H1 (cell line): ENCODE measurements around the gene SMPDL3B. TPM values are rescaled to one million over a fixed set of nuclear protein-coding genes. Genes with fewer than 3 reads are reported as not detected.

Experiments
- CTCF ChIA-PET: fragments of 300-600 bp; sonication (Branson Sonifier 250); formaldehyde crosslinking; loops from one replicate; lab custom pipeline; 2021; ENCODE audit not compliant: partially characterized antibody; lab: Charles Lee
- POLR2A ChIA-PET: fragments of 300-600 bp; sonication (Branson Sonifier 250); formaldehyde crosslinking; loops from one replicate; lab custom pipeline; 2021; ENCODE audit warnings: inconsistent platforms; ENCODE audit not compliant: partially characterized antibody; lab: Charles Lee
- DNase-seq, 2 experiments: peaks; one replicate each; pipeline versions ENCODE4 v3.0.0 to v3.0.0-alpha.2; 2010 to 2022; ENCODE audit warnings: low spot score in 2 of 2, low read depth in 1 of 2, mixed read lengths in 1 of 2
- FAIRE-seq: peaks from 2 replicates; lab custom pipeline; 2011; peaks lifted over from hg19 to GRCh38; lab: Jason Lieb, UNC
- H2AFZ ChIP-seq: 2 replicates; pipeline ENCODE4 v1.8.1; 2012; ENCODE audit warnings: low read length, inconsistent platforms
- H2AK5ac ChIP-seq: 2 replicates; pipeline ENCODE4 v1.6.1; 2013; ENCODE audit warnings: low read depth, low read length
- H2BK120ac ChIP-seq: replicated peaks from 2 replicates; pipeline ENCODE3; 2013; ENCODE audit warnings: low read depth, low read length, inconsistent platforms
- H2BK12ac ChIP-seq: 2 replicates; pipeline ENCODE4 v1.6.1; 2013; ENCODE audit warnings: low read depth, low read length
- H2BK15ac ChIP-seq: 2 replicates; pipeline ENCODE4 v1.6.1; 2013; ENCODE audit warnings: low read length
- H2BK20ac ChIP-seq: 2 replicates; pipeline ENCODE4 v1.6.1; 2013; ENCODE audit warnings: low read length
- H2BK5ac ChIP-seq: 2 replicates; pipeline ENCODE4 v1.6.1; 2013; ENCODE audit warnings: low read depth, low read length
- H3K14ac ChIP-seq: 2 replicates; pipeline ENCODE4 v1.6.1; 2013; ENCODE audit warnings: inconsistent platforms; ENCODE audit not compliant: insufficient read length
- H3K18ac ChIP-seq: 2 replicates; pipeline ENCODE4 v1.6.1; 2013; ENCODE audit warnings: low read length; ENCODE audit errors: extremely low read depth
- H3K23ac ChIP-seq: 2 replicates; pipeline ENCODE4 v1.6.1; 2013; ENCODE audit warnings: inconsistent platforms; ENCODE audit not compliant: insufficient read length
- H3K23me2 ChIP-seq: 2 replicates; pipeline ENCODE4 v1.6.1; 2013; ENCODE audit warnings: low read depth, low read length
- H3K27ac ChIP-seq: 2 replicates; pipeline ENCODE4 v1.6.1; 2011; ENCODE audit warnings: low read depth, low read length, inconsistent platforms
- H3K27me3 ChIP-seq, 4 experiments: replicated peaks in 1 of 4; 1 replicate in 1 of 4; 2 replicates in 3 of 4; pipeline versions ENCODE4 v1.6.1 to v1.8.1; 2011 to 2013; ENCODE audit warnings: low read length in 3 of 4, mild to moderate bottlenecking in 3 of 4, inconsistent platforms in 2 of 4, mixed read lengths in 2 of 4, moderate library complexity in 1 of 4; ENCODE audit not compliant: control insufficient read depth in 3 of 4, insufficient read depth in 3 of 4; ENCODE audit errors: extremely low read depth in 1 of 4
- H3K36me3 ChIP-seq, 4 experiments: 2 replicates each; pipeline versions ENCODE4 v1.6.1 to v1.8.1; 2011 to 2013; ENCODE audit warnings: mild to moderate bottlenecking in 4 of 4, low read length in 3 of 4, moderate library complexity in 2 of 4, control low read depth in 1 of 4, inconsistent platforms in 1 of 4; ENCODE audit not compliant: insufficient read depth in 4 of 4, control insufficient read depth in 2 of 4
- H3K4ac ChIP-seq: replicated peaks from 2 replicates; pipeline ENCODE3; 2013; ENCODE audit warnings: low read length, low read depth, mixed read lengths, inconsistent platforms; ENCODE audit not compliant: insufficient read length
- H3K4me1 ChIP-seq, 4 experiments: replicated peaks in 1 of 4; 1 replicate in 1 of 4; 2 replicates in 3 of 4; pipeline versions ENCODE4 v1.6.1 to v1.8.1; 2011 to 2013; ENCODE audit warnings: low read length in 3 of 4, inconsistent platforms in 2 of 4, mixed read lengths in 1 of 4; ENCODE audit not compliant: insufficient read depth in 4 of 4, control insufficient read depth in 3 of 4
- H3K4me2 ChIP-seq, 2 experiments: 2 replicates each; pipeline versions ENCODE4 v1.6.1 to v1.8.1; 2011 to 2013; ENCODE audit warnings: low read depth in 2 of 2, low read length in 2 of 2, control low read depth in 1 of 2, inconsistent platforms in 1 of 2, mild to moderate bottlenecking in 1 of 2; ENCODE audit not compliant: insufficient read depth in 1 of 2
- H3K4me3 ChIP-seq, 4 experiments: fragments of 200-600, 300-600 bp in 1 of 4; sonication (generic), shearing (Covaris generic), sonication (Bioruptor Twin) in 1 of 4; 2 replicates each; pipeline versions ENCODE4 v1.5.1 to v1.8.1; 2011 to 2016; ENCODE audit warnings: low read length in 4 of 4, low read depth in 3 of 4, control low read depth in 2 of 4, inconsistent platforms in 2 of 4, mild to moderate bottlenecking in 2 of 4, mixed read lengths in 1 of 4, moderate library complexity in 1 of 4; ENCODE audit not compliant: insufficient read depth in 2 of 4; ENCODE audit errors: extremely low read depth in 1 of 4
- H3K56ac ChIP-seq: replicated peaks from 2 replicates; pipeline ENCODE3; 2013; ENCODE audit warnings: low read depth, mild to moderate bottlenecking, mixed read lengths, low read length, inconsistent platforms; ENCODE audit not compliant: insufficient read length
- H3K79me1 ChIP-seq: 2 replicates; pipeline ENCODE4 v1.6.1; 2013; ENCODE audit warnings: low read depth, low read length, control low read depth
- H3K79me2 ChIP-seq, 2 experiments: 2 replicates each; pipeline versions ENCODE4 v1.6.1 to v1.8.1; 2012 to 2013; ENCODE audit warnings: low read length in 2 of 2, mild to moderate bottlenecking in 2 of 2, inconsistent platforms in 1 of 2; ENCODE audit not compliant: insufficient read depth in 2 of 2, control insufficient read depth in 1 of 2
- H3K9ac ChIP-seq, 4 experiments: replicated peaks in 1 of 4; 1 replicate in 1 of 4; 2 replicates in 3 of 4; pipeline versions ENCODE4 v1.6.1 to v1.8.1; 2011 to 2013; ENCODE audit warnings: low read depth in 3 of 4, low read length in 3 of 4, control low read depth in 2 of 4, mild to moderate bottlenecking in 2 of 4, moderate library complexity in 2 of 4, inconsistent platforms in 1 of 4; ENCODE audit errors: extremely low read depth in 1 of 4
- H3K9me3 ChIP-seq, 2 experiments: 2 replicates each; pipeline versions ENCODE4 v1.6.1 to v1.8.1; 2012 to 2013; ENCODE audit warnings: mild to moderate bottlenecking in 2 of 2, moderate library complexity in 2 of 2, control low read depth in 1 of 2, inconsistent platforms in 1 of 2, low read depth in 1 of 2, low read length in 1 of 2, mixed read lengths in 1 of 2; ENCODE audit not compliant: insufficient read depth in 2 of 2
- H4K20me1 ChIP-seq, 2 experiments: replicated peaks in 1 of 2; 2 replicates each; pipeline versions ENCODE3 to v1.8.1; 2011 to 2013; ENCODE audit warnings: inconsistent platforms in 2 of 2, low read length in 2 of 2, mild to moderate bottlenecking in 1 of 2; ENCODE audit not compliant: insufficient read depth in 2 of 2, control insufficient read depth in 1 of 2
- H4K5ac ChIP-seq: 2 replicates; pipeline ENCODE4 v1.6.1; 2013; ENCODE audit warnings: low read length, low read depth, mixed read lengths, inconsistent platforms; ENCODE audit not compliant: insufficient read length
- H4K8ac ChIP-seq: 2 replicates; pipeline ENCODE4 v1.8.0; 2013; ENCODE audit warnings: mild to moderate bottlenecking, moderate library complexity, low read length, inconsistent platforms; ENCODE audit not compliant: insufficient read depth; ENCODE audit errors: extremely low read depth
- H4K91ac ChIP-seq: replicated peaks from 2 replicates; pipeline ENCODE3; 2013; ENCODE audit warnings: low read length, mixed read lengths, inconsistent platforms; ENCODE audit not compliant: insufficient read length
- ASH2L ChIP-seq: fragments of 200-600, 300-600 bp; sonication (generic); IDR thresholded peaks from one replicate; pipeline ENCODE4 v1.7.1; 2017; ENCODE audit warnings: low read length
- CBX8 ChIP-seq: fragments of 300-800, 300-1000 bp; sonication (generic); IDR thresholded peaks from 2 replicates; pipeline ENCODE4 v1.7.1; 2016; ENCODE audit warnings: low read depth, low read length, borderline replicate concordance
- CTBP2 ChIP-seq: IDR thresholded peaks from 2 replicates; pipeline ENCODE4 v1.7.0; 2011; ENCODE audit warnings: borderline replicate concordance, mild to moderate bottlenecking, moderate library complexity, mixed read lengths, low read length; ENCODE audit not compliant: insufficient read depth, insufficient read length
- EZH2 ChIP-seq: fragments of 200-600 bp; sonication (generic); IDR thresholded peaks from 2 replicates; pipeline ENCODE4 v1.7.1; 2012; ENCODE audit warnings: low read depth, mild to moderate bottlenecking, moderate library complexity, low read length, inconsistent platforms; ENCODE audit not compliant: severe bottlenecking
- GABPA ChIP-seq: IDR thresholded peaks from 2 replicates; pipeline ENCODE4 v1.6.1; 2011; ENCODE audit warnings: mild to moderate bottlenecking, low read length, moderate library complexity, borderline replicate concordance; ENCODE audit not compliant: insufficient read depth
- JUN ChIP-seq: IDR thresholded peaks from 2 replicates; pipeline ENCODE4 v1.6.1; 2011; ENCODE audit warnings: low read depth, mild to moderate bottlenecking, improper control_type of control experiment, low read length
- POLR2A ChIP-seq, 2 experiments: IDR thresholded peaks; 1 replicate in 1 of 2; 2 replicates in 1 of 2; pipeline ENCODE4 v1.6.1; 2011; ENCODE audit warnings: low read depth in 2 of 2, low read length in 2 of 2, mild to moderate bottlenecking in 2 of 2; ENCODE audit errors: control extremely low read depth in 1 of 2
- POLR2AphosphoS5 ChIP-seq: IDR thresholded peaks from 2 replicates; pipeline ENCODE4 v1.6.1; 2011; ENCODE audit warnings: low read depth, low read length
- RNF2 ChIP-seq: fragments of 200-900, 300-1000 bp; sonication (generic); IDR thresholded peaks from 2 replicates; pipeline ENCODE4 v1.7.1; 2016; ENCODE audit warnings: borderline replicate concordance, low read depth, mild to moderate bottlenecking, antibody characterized with exemption, low read length; ENCODE audit not compliant: poor library complexity, severe bottlenecking; ENCODE audit errors: missing control alignments
- SIX5 ChIP-seq: IDR thresholded peaks from 2 replicates; pipeline ENCODE4 v1.6.1; 2011; ENCODE audit warnings: mild to moderate bottlenecking, low read depth, low read length
- SP4 ChIP-seq: IDR thresholded peaks from 2 replicates; pipeline ENCODE4 v1.6.1; 2012; ENCODE audit warnings: low read length, inconsistent platforms
- TAF7 ChIP-seq: optimal IDR thresholded peaks from 2 replicates; pipeline ENCODE3; 2011; ENCODE audit warnings: low read depth, mild to moderate bottlenecking, inconsistent platforms, low read length, moderate library complexity, borderline replicate concordance
- TEAD4 ChIP-seq: IDR thresholded peaks from 2 replicates; pipeline ENCODE4 v1.6.1; 2012; ENCODE audit warnings: low read depth, low read length, inconsistent platforms, mixed read lengths
- WGBS, 2 experiments: shearing (Covaris generic) in 1 of 2; methylation state at CpG; one replicate each; pipeline versions ENCODE4 v1.1.6 to v1.1.7; 2013 to 2015; ENCODE audit warnings: low lambda C conversion rate in 2 of 2, mixed read lengths in 2 of 2, inconsistent platforms in 1 of 2, low coverage in 1 of 2, missing lambda C conversion rate in 1 of 2; ENCODE audit not compliant: insufficient replicate concordance in 2 of 2, insufficient coverage in 1 of 2, insufficient read length in 1 of 2; ENCODE audit errors: extremely low coverage in 1 of 2, missing lambda C conversion rate in 1 of 2; 5-methylcytosine and 5-hydroxymethylcytosine counted together
- polyA plus RNA-seq, 7 experiments: library from polyadenylated mRNA; depleted of rRNA in 3 of 7; stranded (reverse) in 5 of 7; unstranded in 2 of 7; fragments of >200 nt in 5 of 7; fragments of 200-250 nt in 2 of 7; gene quantifications; 1 replicate in 5 of 7; 2 replicates in 1 of 7; 4 replicates in 1 of 7; pipeline versions ENCODE4 v1.2.1 to v1.2.3, GENCODE V29; 2011 to 2013; ENCODE audit warnings: missing spikeins in 2 of 7, mixed read lengths in 2 of 7
- total RNA-seq: library from RNA; stranded (reverse); fragmentation: NEBNext Ultra II Directional; extraction: Animal tissue kit (Norgen Biotek cat#: 25700); gene quantifications from 2 replicates; pipeline ENCODE4 v1.2.1, GENCODE V29; 2021
- TF ChIP-seq, protein P1 (sequence below): IDR thresholded peaks from 2 replicates; pipeline ENCODE4 v1.6.1; 2012; ENCODE audit warnings: inconsistent platforms

Gene SMPDL3B
- total and polyA plus RNA-seq, 2 of the 8 experiments (the other 6 are each of a cell fraction or from before 2014, with no cell fraction given) = 54.7 to 143 TPM

DNA sequence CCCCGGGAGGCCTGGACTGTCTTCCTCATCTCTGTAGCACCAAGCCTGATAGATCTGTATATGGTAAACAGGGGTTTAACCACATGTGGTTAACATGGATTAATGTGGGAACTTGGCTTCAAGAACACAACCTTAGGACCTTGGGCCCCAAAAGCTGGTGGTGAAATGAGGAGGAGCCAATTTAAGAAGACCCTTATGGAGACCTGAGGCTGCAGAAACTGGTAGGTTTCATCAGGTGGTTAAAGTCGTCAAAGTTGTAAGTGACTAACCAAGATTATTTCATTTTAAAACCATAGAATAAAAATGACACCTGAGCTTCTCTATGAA lies 48.5 kb upstream of the SMPDL3B start:
- Histone ChIP-seq H3K9me3 (no peaks in the 10 kb centered on the region), H2BK20ac (no peak overlapping the region), H3K79me2 (no peaks in the 10 kb centered on the region), H2AK5ac (no peak overlapping the region), H3K27ac (no peak overlapping the region), H2BK15ac (no peak overlapping the region), H2BK5ac (no peak overlapping the region), H2BK12ac (no peak overlapping the region), H3K27me3 (no peaks in the 10 kb centered on the region), H3K4ac (no peak overlapping the region), H4K8ac (no peak overlapping the region), H2AFZ (no peak overlapping the region), H3K9ac (no peak overlapping the region), H3K23me2 (no peaks in the 10 kb centered on the region), H3K14ac (no peak overlapping the region), H4K20me1 (peaks cover 0 to 4% of the 10 kb centered on the region in 2 experiments), H4K91ac (no peak overlapping the region), H4K5ac (no peak overlapping the region), H3K4me3 (no peak overlapping the region), H3K79me1 (no peaks in the 10 kb centered on the region), H2BK120ac (no peak overlapping the region), H3K4me2 (no peak overlapping the region), H3K18ac (no peak overlapping the region), H3K4me1 (no peaks in the 10 kb centered on the region), H3K23ac (no peak overlapping the region), H3K36me3 (peaks cover 0 to 32% (median 12%) of the 10 kb centered on the region in 4 experiments; a peak in 6 of 8 replicates), H3K56ac (no peak overlapping the region)
- DNase-seq = no peak
- ChIA-PET POLR2A (interaction anchor here (0.8 to 1.3 kb wide), 5 partner anchors 9 to 54 kb away, joined by 3 to 5 read pairs (median 3); no protein-coding TSS in a partner anchor), CTCF (interaction anchor here (1.0 to 2.4 kb wide), 3 partner anchors 10 to 28 kb away, joined by 3 to 9 read pairs (median 8); no protein-coding TSS in a partner anchor)
- 89% methylated on average over 2 of the region's 2 CpGs; no CpG with 5 or more reads in 1 of the 2 experiments for WGBS, 2 experiments
- FAIRE-seq = no peak
- TF ChIP-seq CBX8 = no peak
- no peak for TF ChIP-seq POLR2A (IDR thresholded peaks at IDR 0.05; ENCODE audit: control extremely low read depth in 1 of 2, low read depth in 2 of 2, low read length in 2 of 2)
- no peak for TF ChIP-seq RNF2
- TF ChIP-seq, protein P1, sequence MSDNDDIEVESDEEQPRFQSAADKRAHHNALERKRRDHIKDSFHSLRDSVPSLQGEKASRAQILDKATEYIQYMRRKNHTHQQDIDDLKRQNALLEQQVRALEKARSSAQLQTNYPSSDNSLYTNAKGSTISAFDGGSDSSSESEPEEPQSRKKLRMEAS = no peak
- TF ChIP-seq ASH2L = no peak
- TF ChIP-seq CTBP2 = no peak
- no peak for TF ChIP-seq EZH2
- no peak for TF ChIP-seq SP4
- TF ChIP-seq TAF7 = no peak
- TF ChIP-seq POLR2AphosphoS5 = no peak
- no peak for TF ChIP-seq JUN
- no peak for TF ChIP-seq TEAD4
- no peak for TF ChIP-seq SIX5
- no peak for TF ChIP-seq GABPA
